GM23338 (cell line): Measurements from ENCODE around the gene PDE4D. TPM values are rescaled to one million over a fixed set of nuclear protein-coding genes. Genes with fewer than 3 reads are reported as not detected.

ENCODE experiments used
- ATAC-seq: fragments of 200-7000 bp; cut with Tn5 transposase; 3 replicates; pipeline ENCODE4 v1.9.1; 2020
- DNase-seq: peaks from one replicate; pipeline ENCODE4 v3.0.0-alpha.2; 2015; ENCODE audit warnings: low spot score
- H2AFZ ChIP-seq: fragments of 200-600 bp; sonication (generic); 2 replicates; pipeline ENCODE4 v1.8.0; 2016; ENCODE audit warnings: antibody characterized with exemption, mild to moderate bottlenecking, moderate library complexity
- H3F3A ChIP-seq: fragments of 200-600 bp; sonication (generic); replicated peaks from 2 replicates; pipeline ENCODE4 v1.8.0; 2017; ENCODE audit warnings: antibody characterized with exemption, mixed run types, low read depth
- H3K27ac ChIP-seq: fragments of 200-600 bp; sonication (generic); 2 replicates; pipeline ENCODE4 v1.6.1; 2016; ENCODE audit warnings: low read depth
- H3K27me3 ChIP-seq: fragments of 200-600 bp; sonication (generic); 2 replicates; pipeline ENCODE4 v1.8.0; 2016; ENCODE audit warnings: mild to moderate bottlenecking, mixed run types, moderate library complexity; ENCODE audit not compliant: insufficient read depth
- H3K36me3 ChIP-seq: fragments of 200-600 bp; sonication (generic); 2 replicates; pipeline ENCODE4 v1.8.0; 2016; ENCODE audit warnings: mild to moderate bottlenecking; ENCODE audit not compliant: insufficient read depth
- H3K4me1 ChIP-seq: fragments of 200-600 bp; sonication (generic); 2 replicates; pipeline ENCODE4 v1.8.0; 2016; ENCODE audit warnings: mild to moderate bottlenecking, moderate library complexity; ENCODE audit not compliant: insufficient read depth
- H3K4me2 ChIP-seq: fragments of 200-600 bp; sonication (generic); 2 replicates; pipeline ENCODE4 v1.7.1; 2017; ENCODE audit warnings: mixed run types
- H3K4me3 ChIP-seq: fragments of 200-600 bp; sonication (generic); 2 replicates; pipeline ENCODE4 v1.6.1; 2016; ENCODE audit warnings: mixed run types
- H3K79me2 ChIP-seq: fragments of 200-600 bp; sonication (generic); replicated peaks from 2 replicates; pipeline ENCODE4 v1.8.0; 2017; ENCODE audit warnings: mild to moderate bottlenecking; ENCODE audit not compliant: insufficient read depth
- H3K9me2 ChIP-seq: fragments of 200-600 bp; sonication (generic); 2 replicates; pipeline ENCODE4 v1.8.0; 2017; ENCODE audit not compliant: insufficient read depth
- H4K20me1 ChIP-seq: fragments of 200-600 bp; sonication (generic); replicated peaks from 2 replicates; pipeline ENCODE4 v1.8.0; 2017; ENCODE audit warnings: mild to moderate bottlenecking; ENCODE audit not compliant: insufficient read depth
- H3K27ac Mint-ChIP-seq: 2 replicates; pipeline ENCODE4 v1.8.0; 2020; ENCODE audit warnings: inconsistent platforms, mild to moderate bottlenecking, moderate library complexity, mixed read lengths
- H3K27me3 Mint-ChIP-seq: 3 replicates; pipeline ENCODE4 v1.8.0; 2022; ENCODE audit warnings: low read depth, mild to moderate bottlenecking, moderate library complexity, mixed read lengths, inconsistent platforms; ENCODE audit not compliant: insufficient read depth, poor library complexity
- H3K36me3 Mint-ChIP-seq: 3 replicates; pipeline ENCODE4 v1.8.0; 2021; ENCODE audit warnings: low read depth, mild to moderate bottlenecking, inconsistent platforms, moderate library complexity, mixed read lengths
- H3K4me1 Mint-ChIP-seq: 3 replicates; pipeline ENCODE4 v1.8.0; 2020; ENCODE audit warnings: mild to moderate bottlenecking, inconsistent platforms, mixed read lengths
- H3K4me3 Mint-ChIP-seq: 3 replicates; pipeline ENCODE4 v1.8.0; 2021; ENCODE audit warnings: moderate library complexity, mild to moderate bottlenecking, inconsistent platforms, mixed read lengths
- H3K9me3 Mint-ChIP-seq: 3 replicates; pipeline ENCODE4 v1.8.0; 2020; ENCODE audit warnings: moderate library complexity, mild to moderate bottlenecking, inconsistent platforms, mixed read lengths
- CREB1 ChIP-seq: fragments of 250-450 bp; sonication (Bioruptor Pico); IDR thresholded peaks from 2 replicates; pipeline ENCODE4 v1.5.0; 2020; ENCODE audit warnings: low read depth, mild to moderate bottlenecking, moderate library complexity
- EZH2 ChIP-seq: fragments of 200-600 bp; sonication (generic); IDR thresholded peaks from one replicate; pipeline ENCODE4 v1.8.0; 2017; ENCODE audit warnings: antibody characterized with exemption, mild to moderate bottlenecking, low read depth; ENCODE audit not compliant: unreplicated experiment
- EZH2phosphoT487 ChIP-seq: fragments of 200-600 bp; sonication (generic); IDR thresholded peaks from one replicate; pipeline ENCODE4 v1.8.1; 2018; ENCODE audit warnings: antibody characterized with exemption; ENCODE audit not compliant: unreplicated experiment
- JUNB ChIP-seq: IDR thresholded peaks from one replicate; pipeline ENCODE4 v1.6.1; 2016; ENCODE audit warnings: antibody characterized with exemption; ENCODE audit not compliant: unreplicated experiment
- NANOG ChIP-seq: IDR thresholded peaks from 2 replicates; pipeline ENCODE4 v1.6.1; 2016; ENCODE audit warnings: antibody characterized with exemption, borderline replicate concordance
- POLR2AphosphoS5 ChIP-seq: IDR thresholded peaks from 2 replicates; pipeline ENCODE4 v1.6.1; 2016; ENCODE audit warnings: antibody characterized with exemption, low read depth
- STAT1 ChIP-seq: IDR thresholded peaks from one replicate; pipeline ENCODE4 v1.6.1; 2016; ENCODE audit warnings: antibody characterized with exemption; ENCODE audit not compliant: unreplicated experiment
- ZNF114 ChIP-seq: fragments of 250-450 bp; sonication (Bioruptor Pico); IDR thresholded peaks from 2 replicates; pipeline ENCODE4 v1.5.0; 2020; ENCODE audit warnings: mild to moderate bottlenecking, moderate library complexity
- ZNF331 ChIP-seq: fragments of 250-450 bp; sonication (Bioruptor Pico); IDR thresholded peaks from 2 replicates; pipeline ENCODE4 v1.5.0; 2020; ENCODE audit warnings: low read depth, mild to moderate bottlenecking, moderate library complexity
- polyA plus RNA-seq: library from polyadenylated mRNA; unstranded; fragments of >200 nt; fragmentation: Nextera tagmentation; extraction: Ambion mirVana; gene quantifications from 2 replicates; pipeline ENCODE4 v1.2.1, GENCODE V29; 2016
- total RNA-seq: library from RNA; depleted of rRNA; stranded (reverse); fragments of >200 nt; shearing (Covaris generic); gene quantifications from 2 replicates; pipeline ENCODE4 v1.2.3, GENCODE V29; 2014
- TF ChIP-seq, protein P1 (sequence below): IDR thresholded peaks from one replicate; pipeline ENCODE4 v1.6.1; 2018; ENCODE audit warnings: antibody characterized with exemption; ENCODE audit not compliant: unreplicated experiment
- TF ChIP-seq, protein P2 (sequence below): fragments of 250-450 bp; sonication (Bioruptor Pico); IDR thresholded peaks from 2 replicates; pipeline ENCODE4 v1.5.0; 2020; ENCODE audit warnings: mild to moderate bottlenecking, moderate library complexity
- TF ChIP-seq, protein P3 (sequence below): IDR thresholded peaks from 2 replicates; pipeline ENCODE4 v1.6.1; 2016; ENCODE audit warnings: antibody characterized with exemption
- TF ChIP-seq, protein P4 (sequence below), 2 experiments: fragments of 200-600 bp in 1 of 2; sonication (generic) in 1 of 2; conservative IDR thresholded peaks; 2 replicates each; pipeline versions ENCODE4 v1.5.1 to v1.6.1; 2016 to 2017; ENCODE audit warnings: antibody characterized with exemption in 2 of 2, low read depth in 2 of 2, mild to moderate bottlenecking in 2 of 2, moderate library complexity in 1 of 2

PDE4D gene
- total and polyA plus RNA-seq, 2 experiments from 2014 or later = 2.1 to 4.7 TPM

DNA sequence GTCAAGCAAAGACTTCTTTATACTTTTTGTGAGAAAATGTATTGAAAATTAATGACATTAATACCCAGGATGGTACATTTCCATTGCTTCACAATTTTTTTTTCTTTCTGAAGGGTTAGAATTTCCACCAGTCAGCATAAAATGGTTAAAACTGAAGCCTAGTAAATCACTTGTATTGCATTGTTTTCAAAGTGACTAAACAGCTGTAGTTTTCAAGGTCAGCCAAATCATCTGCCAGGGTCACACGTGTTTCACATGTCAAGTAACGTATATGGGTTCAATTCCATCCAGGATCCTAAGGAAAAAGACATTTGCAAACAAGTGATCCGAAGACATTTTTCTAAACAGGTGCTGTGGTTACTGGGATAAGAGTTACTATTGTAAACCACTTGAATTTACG lies 736.5 kb downstream of the PDE4D start:
- no peak overlapping the region for H3K4me3 ChIP-seq
- Mint-ChIP-seq H3K27me3 (peaks cover 1% of the 10 kb centered on the region), H3K4me3 (no peak overlapping the region), H3K4me1 (peaks cover 2% of the 10 kb centered on the region; the same call in 1 of the 3 replicates), H3K27ac (no peak overlapping the region), H3K9me3 (no peaks in the 10 kb centered on the region), H3K36me3 (no peaks in the 10 kb centered on the region)
- H3K27ac ChIP-seq = no peak overlapping the region
- H4K20me1 ChIP-seq = no peaks in the 10 kb centered on the region
- H3K9me2 ChIP-seq = peaks cover 7% of the 10 kb centered on the region; the same call in 1 of the 2 replicates
- ATAC-seq (no peak), DNase-seq (no peak)
- no peaks in the 10 kb centered on the region for H3K36me3 ChIP-seq
- H2AFZ ChIP-seq = no peak overlapping the region
- H3K27me3 ChIP-seq = peaks cover 6% of the 10 kb centered on the region; the same call in 1 of the 2 replicates
- H3K4me1 ChIP-seq = no peaks in the 10 kb centered on the region; the same call in 1 of the 2 replicates
- TF ChIP-seq STAT1 = no peak
- no peak for TF ChIP-seq ZNF114 (CRISPR knock-in tag)
- TF ChIP-seq, protein P1, sequence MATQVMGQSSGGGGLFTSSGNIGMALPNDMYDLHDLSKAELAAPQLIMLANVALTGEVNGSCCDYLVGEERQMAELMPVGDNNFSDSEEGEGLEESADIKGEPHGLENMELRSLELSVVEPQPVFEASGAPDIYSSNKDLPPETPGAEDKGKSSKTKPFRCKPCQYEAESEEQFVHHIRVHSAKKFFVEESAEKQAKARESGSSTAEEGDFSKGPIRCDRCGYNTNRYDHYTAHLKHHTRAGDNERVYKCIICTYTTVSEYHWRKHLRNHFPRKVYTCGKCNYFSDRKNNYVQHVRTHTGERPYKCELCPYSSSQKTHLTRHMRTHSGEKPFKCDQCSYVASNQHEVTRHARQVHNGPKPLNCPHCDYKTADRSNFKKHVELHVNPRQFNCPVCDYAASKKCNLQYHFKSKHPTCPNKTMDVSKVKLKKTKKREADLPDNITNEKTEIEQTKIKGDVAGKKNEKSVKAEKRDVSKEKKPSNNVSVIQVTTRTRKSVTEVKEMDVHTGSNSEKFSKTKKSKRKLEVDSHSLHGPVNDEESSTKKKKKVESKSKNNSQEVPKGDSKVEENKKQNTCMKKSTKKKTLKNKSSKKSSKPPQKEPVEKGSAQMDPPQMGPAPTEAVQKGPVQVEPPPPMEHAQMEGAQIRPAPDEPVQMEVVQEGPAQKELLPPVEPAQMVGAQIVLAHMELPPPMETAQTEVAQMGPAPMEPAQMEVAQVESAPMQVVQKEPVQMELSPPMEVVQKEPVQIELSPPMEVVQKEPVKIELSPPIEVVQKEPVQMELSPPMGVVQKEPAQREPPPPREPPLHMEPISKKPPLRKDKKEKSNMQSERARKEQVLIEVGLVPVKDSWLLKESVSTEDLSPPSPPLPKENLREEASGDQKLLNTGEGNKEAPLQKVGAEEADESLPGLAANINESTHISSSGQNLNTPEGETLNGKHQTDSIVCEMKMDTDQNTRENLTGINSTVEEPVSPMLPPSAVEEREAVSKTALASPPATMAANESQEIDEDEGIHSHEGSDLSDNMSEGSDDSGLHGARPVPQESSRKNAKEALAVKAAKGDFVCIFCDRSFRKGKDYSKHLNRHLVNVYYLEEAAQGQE = no peak
- no peak for TF ChIP-seq NANOG
- TF ChIP-seq EZH2 = no peak
- TF ChIP-seq CREB1 (CRISPR knock-in tag) = no peak
- no peak for TF ChIP-seq EZH2phosphoT487
- TF ChIP-seq, protein P2, sequence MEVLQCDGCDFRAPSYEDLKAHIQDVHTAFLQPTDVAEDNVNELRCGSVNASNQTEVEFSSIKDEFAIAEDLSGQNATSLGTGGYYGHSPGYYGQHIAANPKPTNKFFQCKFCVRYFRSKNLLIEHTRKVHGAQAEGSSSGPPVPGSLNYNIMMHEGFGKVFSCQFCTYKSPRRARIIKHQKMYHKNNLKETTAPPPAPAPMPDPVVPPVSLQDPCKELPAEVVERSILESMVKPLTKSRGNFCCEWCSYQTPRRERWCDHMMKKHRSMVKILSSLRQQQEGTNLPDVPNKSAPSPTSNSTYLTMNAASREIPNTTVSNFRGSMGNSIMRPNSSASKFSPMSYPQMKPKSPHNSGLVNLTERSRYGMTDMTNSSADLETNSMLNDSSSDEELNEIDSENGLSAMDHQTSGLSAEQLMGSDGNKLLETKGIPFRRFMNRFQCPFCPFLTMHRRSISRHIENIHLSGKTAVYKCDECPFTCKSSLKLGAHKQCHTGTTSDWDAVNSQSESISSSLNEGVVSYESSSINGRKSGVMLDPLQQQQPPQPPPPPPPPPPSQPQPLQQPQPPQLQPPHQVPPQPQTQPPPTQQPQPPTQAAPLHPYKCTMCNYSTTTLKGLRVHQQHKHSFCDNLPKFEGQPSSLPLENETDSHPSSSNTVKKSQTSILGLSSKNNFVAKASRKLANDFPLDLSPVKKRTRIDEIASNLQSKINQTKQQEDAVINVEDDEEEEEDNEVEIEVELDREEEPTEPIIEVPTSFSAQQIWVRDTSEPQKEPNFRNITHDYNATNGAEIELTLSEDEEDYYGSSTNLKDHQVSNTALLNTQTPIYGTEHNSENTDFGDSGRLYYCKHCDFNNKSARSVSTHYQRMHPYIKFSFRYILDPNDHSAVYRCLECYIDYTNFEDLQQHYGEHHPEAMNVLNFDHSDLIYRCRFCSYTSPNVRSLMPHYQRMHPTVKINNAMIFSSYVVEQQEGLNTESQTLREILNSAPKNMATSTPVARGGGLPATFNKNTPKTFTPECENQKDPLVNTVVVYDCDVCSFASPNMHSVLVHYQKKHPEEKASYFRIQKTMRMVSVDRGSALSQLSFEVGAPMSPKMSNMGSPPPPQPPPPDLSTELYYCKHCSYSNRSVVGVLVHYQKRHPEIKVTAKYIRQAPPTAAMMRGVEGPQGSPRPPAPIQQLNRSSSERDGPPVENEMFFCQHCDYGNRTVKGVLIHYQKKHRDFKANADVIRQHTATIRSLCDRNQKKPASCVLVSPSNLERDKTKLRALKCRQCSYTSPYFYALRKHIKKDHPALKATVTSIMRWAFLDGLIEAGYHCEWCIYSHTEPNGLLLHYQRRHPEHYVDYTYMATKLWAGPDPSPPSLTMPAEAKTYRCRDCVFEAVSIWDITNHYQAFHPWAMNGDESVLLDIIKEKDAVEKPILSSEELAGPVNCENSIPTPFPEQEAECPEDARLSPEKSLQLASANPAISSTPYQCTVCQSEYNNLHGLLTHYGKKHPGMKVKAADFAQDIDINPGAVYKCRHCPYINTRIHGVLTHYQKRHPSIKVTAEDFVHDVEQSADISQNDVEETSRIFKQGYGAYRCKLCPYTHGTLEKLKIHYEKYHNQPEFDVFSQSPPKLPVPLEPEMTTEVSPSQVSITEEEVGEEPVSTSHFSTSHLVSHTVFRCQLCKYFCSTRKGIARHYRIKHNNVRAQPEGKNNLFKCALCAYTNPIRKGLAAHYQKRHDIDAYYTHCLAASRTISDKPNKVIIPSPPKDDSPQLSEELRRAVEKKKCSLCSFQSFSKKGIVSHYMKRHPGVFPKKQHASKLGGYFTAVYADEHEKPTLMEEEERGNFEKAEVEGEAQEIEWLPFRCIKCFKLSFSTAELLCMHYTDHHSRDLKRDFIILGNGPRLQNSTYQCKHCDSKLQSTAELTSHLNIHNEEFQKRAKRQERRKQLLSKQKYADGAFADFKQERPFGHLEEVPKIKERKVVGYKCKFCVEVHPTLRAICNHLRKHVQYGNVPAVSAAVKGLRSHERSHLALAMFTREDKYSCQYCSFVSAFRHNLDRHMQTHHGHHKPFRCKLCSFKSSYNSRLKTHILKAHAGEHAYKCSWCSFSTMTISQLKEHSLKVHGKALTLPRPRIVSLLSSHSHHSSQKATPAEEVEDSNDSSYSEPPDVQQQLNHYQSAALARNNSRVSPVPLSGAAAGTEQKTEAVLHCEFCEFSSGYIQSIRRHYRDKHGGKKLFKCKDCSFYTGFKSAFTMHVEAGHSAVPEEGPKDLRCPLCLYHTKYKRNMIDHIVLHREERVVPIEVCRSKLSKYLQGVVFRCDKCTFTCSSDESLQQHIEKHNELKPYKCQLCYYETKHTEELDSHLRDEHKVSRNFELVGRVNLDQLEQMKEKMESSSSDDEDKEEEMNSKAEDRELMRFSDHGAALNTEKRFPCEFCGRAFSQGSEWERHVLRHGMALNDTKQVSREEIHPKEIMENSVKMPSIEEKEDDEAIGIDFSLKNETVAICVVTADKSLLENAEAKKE (CRISPR knock-in tag) = no peak
- no peak for TF ChIP-seq JUNB
- TF ChIP-seq, protein P3, sequence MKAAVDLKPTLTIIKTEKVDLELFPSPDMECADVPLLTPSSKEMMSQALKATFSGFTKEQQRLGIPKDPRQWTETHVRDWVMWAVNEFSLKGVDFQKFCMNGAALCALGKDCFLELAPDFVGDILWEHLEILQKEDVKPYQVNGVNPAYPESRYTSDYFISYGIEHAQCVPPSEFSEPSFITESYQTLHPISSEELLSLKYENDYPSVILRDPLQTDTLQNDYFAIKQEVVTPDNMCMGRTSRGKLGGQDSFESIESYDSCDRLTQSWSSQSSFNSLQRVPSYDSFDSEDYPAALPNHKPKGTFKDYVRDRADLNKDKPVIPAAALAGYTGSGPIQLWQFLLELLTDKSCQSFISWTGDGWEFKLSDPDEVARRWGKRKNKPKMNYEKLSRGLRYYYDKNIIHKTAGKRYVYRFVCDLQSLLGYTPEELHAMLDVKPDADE = no peak
- TF ChIP-seq, protein P4, sequence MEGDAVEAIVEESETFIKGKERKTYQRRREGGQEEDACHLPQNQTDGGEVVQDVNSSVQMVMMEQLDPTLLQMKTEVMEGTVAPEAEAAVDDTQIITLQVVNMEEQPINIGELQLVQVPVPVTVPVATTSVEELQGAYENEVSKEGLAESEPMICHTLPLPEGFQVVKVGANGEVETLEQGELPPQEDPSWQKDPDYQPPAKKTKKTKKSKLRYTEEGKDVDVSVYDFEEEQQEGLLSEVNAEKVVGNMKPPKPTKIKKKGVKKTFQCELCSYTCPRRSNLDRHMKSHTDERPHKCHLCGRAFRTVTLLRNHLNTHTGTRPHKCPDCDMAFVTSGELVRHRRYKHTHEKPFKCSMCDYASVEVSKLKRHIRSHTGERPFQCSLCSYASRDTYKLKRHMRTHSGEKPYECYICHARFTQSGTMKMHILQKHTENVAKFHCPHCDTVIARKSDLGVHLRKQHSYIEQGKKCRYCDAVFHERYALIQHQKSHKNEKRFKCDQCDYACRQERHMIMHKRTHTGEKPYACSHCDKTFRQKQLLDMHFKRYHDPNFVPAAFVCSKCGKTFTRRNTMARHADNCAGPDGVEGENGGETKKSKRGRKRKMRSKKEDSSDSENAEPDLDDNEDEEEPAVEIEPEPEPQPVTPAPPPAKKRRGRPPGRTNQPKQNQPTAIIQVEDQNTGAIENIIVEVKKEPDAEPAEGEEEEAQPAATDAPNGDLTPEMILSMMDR (conservative IDR thresholded peaks at IDR 0.05; ENCODE audit: low read depth in 2 of 2) = no peak
- no peak for TF ChIP-seq ZNF331 (CRISPR knock-in tag)
- no peak for TF ChIP-seq POLR2AphosphoS5
- H3K79me2 ChIP-seq = no peaks in the 10 kb centered on the region
- H3K4me2 ChIP-seq = no peak overlapping the region
- no peaks in the 10 kb centered on the region for H3F3A ChIP-seq
